Neural cell (in vitro differentiated cells): ENCODE measurements around the gene NFILZ.

ENCODE experiments used
- CTCF ChIP-seq: fragments of 450-650 bp; IDR thresholded peaks from 2 replicates; pipeline ENCODE4 v1.5.1; 2014; ENCODE audit warnings: antibody characterized with exemption, mild to moderate bottlenecking, moderate library complexity; ENCODE audit not compliant: poor library complexity, severe bottlenecking
- EP300 ChIP-seq: fragments of 450-650 bp; conservative IDR thresholded peaks from 2 replicates; pipeline ENCODE4 v1.6.1; 2014; ENCODE audit warnings: antibody characterized with exemption, mild to moderate bottlenecking, moderate library complexity; ENCODE audit not compliant: poor library complexity, severe bottlenecking
- EZH2 ChIP-seq: fragments of 200-600, 300-800 bp; shearing (Covaris generic), sonication (generic); IDR thresholded peaks from 2 replicates; pipeline ENCODE4 v1.6.1; 2014; ENCODE audit warnings: antibody characterized with exemption, low read length, borderline replicate concordance, mild to moderate bottlenecking; ENCODE audit not compliant: insufficient read depth, poor library complexity, severe bottlenecking
- POLR2AphosphoS5 ChIP-seq: IDR thresholded peaks from 2 replicates; pipeline ENCODE4 v1.6.1; 2012
- RAD21 ChIP-seq: fragments of 450-650 bp; conservative IDR thresholded peaks from 2 replicates; pipeline ENCODE4 v1.6.1; 2014; ENCODE audit warnings: antibody characterized with exemption, mild to moderate bottlenecking, moderate library complexity
- REST ChIP-seq: IDR thresholded peaks from 2 replicates; pipeline ENCODE4 v1.6.1; 2012; ENCODE audit warnings: borderline replicate concordance
- SMC3 ChIP-seq: fragments of 450-650 bp; conservative IDR thresholded peaks from 2 replicates; pipeline ENCODE4 v1.6.1; 2014; ENCODE audit warnings: antibody characterized with exemption, mild to moderate bottlenecking, moderate library complexity; ENCODE audit not compliant: poor library complexity
- TAF1 ChIP-seq: IDR thresholded peaks from 2 replicates; pipeline ENCODE4 v1.6.1; 2012; ENCODE audit warnings: low read depth

- TF ChIP-seq CTCF (no peak), POLR2AphosphoS5 (no peak), EZH2 (no peak), TAF1 (no peak), RAD21 (no peak), REST (no peak), EP300 (no peak), SMC3 (no peak)
Observed at GRCh38 chr19:8638078-8638619, 7.7 kb downstream of the NFILZ start.
